DND-41 (cell line): ENCODE measurements around the gene CDK7.

Source experiments
- EZH2 ChIP-seq: IDR thresholded peaks from 3 replicates; pipeline ENCODE4 v1.6.1; 2012; ENCODE audit warnings: borderline replicate concordance, low read depth, mild to moderate bottlenecking, moderate library complexity, low read length, inconsistent platforms; ENCODE audit not compliant: severe bottlenecking
- TF ChIP-seq, protein P1 (sequence below): IDR thresholded peaks from 2 replicates; pipeline ENCODE4 v1.5.1; 2012; ENCODE audit warnings: borderline replicate concordance, low read length, moderate library complexity, mild to moderate bottlenecking; ENCODE audit not compliant: poor library complexity, severe bottlenecking; ENCODE audit errors: extremely low read depth

GRCh38 chr5:69188811-69189161 lies 45.9 kb upstream of the CDK7 start:
- TF ChIP-seq, protein P1, sequence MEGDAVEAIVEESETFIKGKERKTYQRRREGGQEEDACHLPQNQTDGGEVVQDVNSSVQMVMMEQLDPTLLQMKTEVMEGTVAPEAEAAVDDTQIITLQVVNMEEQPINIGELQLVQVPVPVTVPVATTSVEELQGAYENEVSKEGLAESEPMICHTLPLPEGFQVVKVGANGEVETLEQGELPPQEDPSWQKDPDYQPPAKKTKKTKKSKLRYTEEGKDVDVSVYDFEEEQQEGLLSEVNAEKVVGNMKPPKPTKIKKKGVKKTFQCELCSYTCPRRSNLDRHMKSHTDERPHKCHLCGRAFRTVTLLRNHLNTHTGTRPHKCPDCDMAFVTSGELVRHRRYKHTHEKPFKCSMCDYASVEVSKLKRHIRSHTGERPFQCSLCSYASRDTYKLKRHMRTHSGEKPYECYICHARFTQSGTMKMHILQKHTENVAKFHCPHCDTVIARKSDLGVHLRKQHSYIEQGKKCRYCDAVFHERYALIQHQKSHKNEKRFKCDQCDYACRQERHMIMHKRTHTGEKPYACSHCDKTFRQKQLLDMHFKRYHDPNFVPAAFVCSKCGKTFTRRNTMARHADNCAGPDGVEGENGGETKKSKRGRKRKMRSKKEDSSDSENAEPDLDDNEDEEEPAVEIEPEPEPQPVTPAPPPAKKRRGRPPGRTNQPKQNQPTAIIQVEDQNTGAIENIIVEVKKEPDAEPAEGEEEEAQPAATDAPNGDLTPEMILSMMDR = no peak
- no peak for TF ChIP-seq EZH2
